ENCODE measurements around the gene ADARB2.
"Not testable (repeated sequence)": the region's sequence is repeated elsewhere in the genome, so short reads cannot be mapped to it uniquely, and the experiment has no call there.

ADARB2 gene

DNA sequence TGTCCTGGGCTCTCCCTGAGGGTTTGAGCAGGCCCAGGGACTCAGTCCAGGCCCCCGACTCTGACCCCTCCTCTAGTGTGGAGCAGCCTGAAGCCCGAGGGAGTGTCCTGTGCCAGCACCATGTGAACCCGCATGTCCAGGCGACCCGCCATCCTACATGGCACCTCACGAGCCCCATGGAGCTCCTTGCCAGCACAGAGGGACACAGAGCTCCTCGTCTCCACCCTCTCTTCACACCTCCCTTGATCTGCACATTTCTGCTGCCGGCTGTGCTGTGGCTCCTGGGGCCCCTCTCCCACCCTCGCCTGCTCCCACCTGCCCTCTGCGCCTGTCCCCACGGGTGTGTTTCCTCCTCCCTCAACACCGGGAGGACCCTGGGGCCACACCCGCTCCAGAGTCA is 103.5 kb downstream of the ADARB2 start:
- DNase-seq: no peak

GRCh38 chr10:1632596-1632995 is 104.7 kb downstream of the ADARB2 start:
- no peak for DNase-seq

DNA sequence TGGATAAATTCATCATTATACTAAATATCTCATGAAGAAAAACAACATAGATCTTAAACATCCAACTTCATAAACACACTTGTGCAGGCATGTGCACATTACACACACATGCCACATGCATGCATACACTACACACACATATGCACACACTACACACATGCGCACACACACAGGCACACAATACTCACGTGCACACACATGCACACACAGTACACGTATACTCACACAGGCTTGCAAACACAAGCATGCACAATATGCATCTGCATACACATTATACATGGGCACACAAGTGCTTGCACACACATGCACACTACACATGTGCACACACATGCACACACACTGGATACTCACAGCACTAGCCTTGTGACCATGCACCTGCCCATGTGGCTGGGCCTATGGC is 105.2 kb downstream of the ADARB2 start:
- no peak for DNase-seq

GRCh38 chr10:1631282-1631681 is 106.0 kb downstream of the ADARB2 start:
- DNase-seq: no peak

DNA sequence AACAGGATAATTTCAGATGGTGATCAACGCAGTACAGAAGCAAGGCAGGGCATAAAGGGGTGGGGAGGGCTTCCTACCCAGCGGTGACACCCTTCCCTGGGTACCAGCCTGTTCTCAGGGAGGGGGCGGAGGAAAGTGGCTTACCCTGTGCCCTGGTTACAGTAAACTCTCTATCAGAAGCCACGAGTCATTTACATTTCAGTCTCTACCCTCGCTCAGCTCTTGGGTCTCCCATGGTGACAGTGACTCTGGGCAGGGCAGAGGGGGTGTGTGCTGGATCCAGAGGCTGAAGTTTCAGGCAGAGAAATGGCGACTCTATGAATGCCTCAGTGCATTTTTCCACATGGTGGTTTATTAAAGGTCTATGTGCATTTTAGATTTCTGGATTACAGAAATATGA is 107.0 kb downstream of the ADARB2 start:
- DNase-seq: no peak

DNA sequence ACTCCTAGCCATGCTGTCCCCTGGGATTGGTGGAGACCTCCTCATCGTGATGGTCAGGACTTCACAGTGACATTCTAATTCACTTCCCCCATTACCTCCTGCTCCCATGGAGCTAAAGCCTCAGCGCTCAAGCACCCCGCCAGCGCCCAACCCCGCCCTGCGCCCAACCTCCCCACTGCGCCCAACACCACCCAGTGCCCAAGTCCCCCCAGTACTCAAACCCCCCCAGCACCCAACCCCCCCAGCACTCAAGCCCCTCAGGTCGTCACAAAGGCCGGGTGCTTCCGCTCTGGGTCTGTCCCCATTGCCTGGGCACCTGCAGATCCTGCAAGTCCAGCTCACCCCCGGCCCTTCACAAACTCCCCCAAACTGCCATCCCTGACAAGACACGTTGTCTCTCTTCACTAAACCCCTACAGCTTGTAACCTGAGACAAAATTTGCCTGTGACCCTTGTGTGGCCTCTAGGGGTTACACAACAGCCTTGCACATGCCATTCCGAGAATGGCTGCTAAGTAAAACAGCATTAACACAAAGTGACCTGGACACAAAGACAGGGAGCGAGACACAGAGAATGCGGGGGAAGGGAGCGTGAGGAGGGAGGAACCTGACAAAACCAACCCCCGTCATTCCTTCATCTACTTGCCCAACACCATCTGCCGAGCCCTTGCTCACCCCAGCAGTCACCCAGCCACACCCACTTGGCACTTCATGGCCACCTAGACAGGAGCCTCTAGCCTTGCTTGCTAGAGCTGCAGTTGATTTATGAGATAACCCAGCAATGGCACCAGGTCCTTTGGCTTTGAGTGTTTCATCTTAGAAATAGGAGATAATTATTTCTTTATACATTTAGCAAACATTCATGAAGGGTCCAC is 107.8 kb downstream of the ADARB2 start:
- no peak for DNase-seq

DNA sequence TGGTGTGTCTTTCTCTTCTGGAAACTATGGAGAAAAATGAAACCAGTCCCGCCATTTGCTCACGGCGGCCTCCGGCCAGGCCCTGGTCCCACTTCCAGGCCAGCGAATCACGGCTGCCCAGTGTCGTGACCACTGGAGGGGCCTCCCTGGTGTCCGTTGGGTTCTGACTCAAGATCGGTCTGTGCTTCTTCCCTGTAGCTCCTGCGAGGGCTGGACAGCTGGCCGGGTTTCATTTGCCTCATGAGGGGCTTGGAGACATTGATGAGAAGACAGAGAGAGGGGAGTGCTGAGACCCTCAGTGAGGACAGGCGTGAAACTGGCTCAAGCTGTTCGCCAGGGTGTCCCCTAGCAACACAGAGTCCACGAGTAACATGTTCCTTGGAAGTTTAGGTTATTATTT is 108.6 kb downstream of the ADARB2 start:
- no peak for DNase-seq

GRCh38 chr10:1627945-1628344 is 109.4 kb downstream of the ADARB2 start:
- no peak for DNase-seq

DNA sequence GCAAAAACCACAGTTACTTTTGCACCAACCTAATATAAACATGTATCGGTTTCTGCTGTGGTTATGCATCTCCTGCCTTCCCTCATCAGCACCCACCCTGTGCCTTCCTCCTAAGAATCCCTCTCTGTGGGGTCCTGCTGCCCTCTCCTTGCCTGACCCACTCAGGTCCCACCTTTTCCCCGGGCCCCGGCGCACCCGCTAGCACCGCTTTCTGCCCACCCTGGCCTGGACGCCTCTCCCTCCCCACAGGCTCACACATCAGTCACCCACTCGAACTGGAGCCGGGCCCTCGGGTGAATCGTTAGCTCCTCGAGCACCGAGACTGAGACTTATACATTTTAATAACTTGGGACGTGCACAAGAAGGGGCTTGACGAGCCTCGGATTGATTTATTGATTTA is 110.5 kb downstream of the ADARB2 start:
- no peak for DNase-seq

DNA sequence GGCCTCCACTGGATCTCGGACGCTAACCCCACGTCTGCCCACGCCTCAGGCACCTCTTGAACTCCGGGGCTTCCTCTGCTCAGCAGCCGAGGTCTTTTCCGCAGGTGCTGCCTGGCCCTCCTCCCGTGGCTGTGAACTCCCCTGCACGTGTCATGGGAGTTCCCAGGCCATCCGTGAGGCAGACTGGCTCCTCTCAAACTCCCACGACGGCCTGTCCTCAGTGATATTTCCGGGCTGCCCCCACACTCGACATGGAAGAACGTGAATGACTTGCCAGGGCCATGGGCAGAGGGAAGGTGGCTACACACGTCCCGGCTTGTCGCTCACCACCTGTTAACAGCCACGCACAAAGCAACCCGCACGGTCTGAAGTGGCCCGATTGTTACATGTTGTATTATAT is 110.9 kb downstream of the ADARB2 start:
- no peak for DNase-seq

GRCh38 chr10:1625731-1626130 is 111.6 kb downstream of the ADARB2 start:
- no peak for DNase-seq

DNA sequence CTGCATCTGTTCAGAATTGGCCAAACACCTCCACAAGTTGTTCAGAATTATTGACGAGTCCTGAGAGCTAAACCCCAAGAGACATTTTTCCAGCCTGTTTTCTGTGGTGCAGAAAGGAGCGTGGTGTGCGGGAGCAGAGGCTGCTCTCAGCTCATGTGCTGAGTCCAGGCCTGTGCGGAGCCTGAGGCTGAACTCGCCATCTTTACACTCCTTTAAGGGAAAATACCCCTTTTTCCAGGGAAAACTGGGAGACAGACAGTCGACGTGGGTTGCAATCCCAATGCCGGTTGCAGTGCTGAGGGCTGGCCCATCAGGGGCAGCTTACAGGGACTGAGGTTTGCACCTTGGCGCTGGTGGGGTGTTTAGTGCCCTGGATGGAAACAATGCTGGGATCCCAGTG is 112.2 kb downstream of the ADARB2 start:
- no peak for DNase-seq

- DNase-seq: no peak
Observed at GRCh38 chr10:1624240-1624639, 113.1 kb downstream of the ADARB2 start.

DNA sequence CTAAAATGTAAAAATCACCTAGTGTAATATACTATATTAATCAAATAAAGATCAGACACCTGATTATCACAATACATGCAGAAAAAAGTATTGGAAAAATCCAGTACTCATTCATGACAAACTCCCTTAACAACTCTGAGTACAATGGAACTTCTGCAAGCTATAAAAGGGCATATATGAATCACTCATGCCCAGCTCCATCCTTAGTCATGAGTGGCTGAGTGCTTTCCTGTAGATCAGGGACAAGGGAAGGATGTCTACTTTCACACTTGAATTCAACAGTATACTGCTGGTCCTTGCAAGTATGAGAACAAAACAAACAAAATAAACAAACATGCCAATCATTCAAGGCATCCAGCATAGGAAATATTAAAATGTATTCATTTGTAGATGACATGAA is 116.5 kb downstream of the ADARB2 start:
- no peak for DNase-seq

- DNase-seq: not testable (repeated sequence)
Observed at GRCh38 chr10:1617376-1618317, 119.7 kb downstream of the ADARB2 start.

DNA sequence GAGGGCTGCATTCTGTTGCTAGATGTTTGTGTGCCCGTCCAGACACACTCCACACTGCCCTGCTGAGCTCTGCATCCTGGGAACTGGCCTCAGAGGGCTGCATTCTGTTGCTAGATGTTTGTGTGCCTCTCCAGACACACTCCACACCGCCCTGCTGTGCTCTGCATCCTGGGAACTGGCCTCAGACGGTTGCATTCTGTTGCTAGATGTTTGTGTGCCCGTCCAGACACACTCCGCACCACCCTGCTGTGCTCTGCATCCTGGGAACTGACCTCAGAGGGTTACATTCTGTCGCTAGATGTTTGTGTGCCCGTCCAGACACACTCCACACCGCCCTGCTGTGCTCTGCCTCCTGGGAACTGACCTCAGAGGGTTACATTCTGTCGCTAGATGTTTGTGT is 120.6 kb downstream of the ADARB2 start:
- not testable (repeated sequence) for DNase-seq

GRCh38 chr10:1615186-1615954 is 122.0 kb downstream of the ADARB2 start:
- DNase-seq: no peak

DNA sequence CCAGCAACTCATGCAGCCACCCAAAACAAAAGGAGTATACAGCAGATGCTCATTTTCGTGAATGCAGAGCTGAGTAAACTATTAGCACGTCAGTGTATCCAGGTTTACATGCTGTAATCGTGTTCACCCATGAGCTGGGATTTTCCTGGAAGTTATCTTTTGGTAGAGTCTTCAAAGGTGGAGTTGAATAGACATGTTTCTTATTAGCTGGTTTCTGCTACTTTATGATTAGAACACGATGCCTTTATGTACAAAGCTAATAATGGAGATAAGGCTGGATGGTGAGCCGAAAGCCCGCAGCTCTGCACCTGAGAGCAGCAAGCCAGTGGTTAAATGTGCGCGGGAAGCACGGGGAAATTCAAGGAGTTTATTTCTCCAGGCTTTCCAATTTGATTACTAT is 123.8 kb downstream of the ADARB2 start:
- DNase-seq: no peak

DNA sequence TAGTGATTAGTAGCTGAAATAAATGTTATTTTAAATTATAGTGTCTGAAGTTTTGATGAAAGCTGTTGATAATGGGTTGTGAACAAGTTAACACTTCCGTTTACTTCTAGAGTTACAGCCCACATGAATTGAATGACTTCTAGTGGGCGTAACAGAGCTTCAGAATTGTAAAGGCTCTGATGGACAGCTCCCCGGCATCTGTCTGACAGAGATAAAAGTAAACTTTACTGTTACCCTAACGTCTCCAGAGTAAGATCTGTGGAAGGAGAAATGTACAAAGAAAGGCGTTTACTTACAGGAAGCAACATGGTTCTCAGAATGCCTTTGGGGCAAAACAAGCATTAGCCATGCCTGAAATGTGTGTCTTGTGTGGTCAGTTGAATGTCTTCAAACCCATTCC is 124.4 kb downstream of the ADARB2 start:
- DNase-seq: no peak

GRCh38 chr10:1611936-1612550 is 125.3 kb downstream of the ADARB2 start:
- no peak for DNase-seq

DNA sequence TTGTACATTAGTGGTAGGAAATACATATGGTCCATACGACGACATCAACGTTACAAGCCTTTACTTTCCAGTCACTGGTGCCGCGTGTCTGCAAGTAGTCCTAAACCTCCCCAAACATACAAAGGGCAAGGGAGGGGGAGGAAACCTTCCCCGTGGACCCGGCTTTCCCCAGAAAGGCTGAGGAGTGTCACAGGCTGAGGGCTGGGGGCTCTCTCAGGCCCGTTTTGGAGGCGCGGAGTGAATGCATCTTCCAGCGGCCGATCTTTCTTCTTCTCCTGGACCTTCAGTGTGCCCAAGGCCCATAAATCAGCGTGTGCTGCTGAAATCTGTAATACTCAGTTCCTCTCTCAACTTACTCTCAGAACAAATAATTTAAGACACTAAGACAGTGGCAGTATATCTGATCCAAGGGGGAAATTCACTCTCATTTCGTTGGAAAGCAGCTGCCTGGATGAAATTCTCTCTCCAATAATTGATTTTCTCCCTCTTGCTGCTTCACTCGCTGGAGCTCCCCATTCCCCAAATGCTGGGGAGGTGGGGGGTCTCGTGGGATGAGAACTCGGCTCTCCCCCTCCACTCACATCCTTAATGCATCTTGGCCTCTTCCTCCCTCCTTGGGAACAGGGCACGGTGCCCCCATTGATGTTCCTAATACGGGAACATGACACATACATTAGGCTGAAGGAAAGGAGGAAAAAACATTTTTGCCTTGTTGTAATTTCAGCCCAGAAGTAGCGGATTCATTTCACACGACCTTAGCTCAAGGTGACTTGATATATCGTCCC is 126.1 kb downstream of the ADARB2 start:
- no peak for DNase-seq

GRCh38 chr10:1609648-1609970 is 127.7 kb downstream of the ADARB2 start:
- no peak for DNase-seq
